Transverse colon (tissue), 4 donors: ENCODE results near the gene RAP1GDS1.

Experiments used
- CTCF ChIP-seq, 5 experiments: fragments of 200-600 bp in 3 of 5; fragments of 450-650 bp in 2 of 5; sonication (generic) in 3 of 5; IDR thresholded peaks; 1 replicate in 2 of 5; 2 replicates in 3 of 5; pipeline ENCODE4 v1.5.1; 2016 to 2017; ENCODE audit warnings: antibody characterized with exemption in 5 of 5, inconsistent platforms in 3 of 5, mild to moderate bottlenecking in 2 of 5, moderate library complexity in 1 of 5
- EP300 ChIP-seq: sonication (generic); formaldehyde crosslinking; IDR thresholded peaks from one replicate; pipeline ENCODE4 v1.6.1; 2017; ENCODE audit warnings: antibody characterized with exemption, low read depth
- POLR2A ChIP-seq: fragments of 450-650 bp; IDR thresholded peaks from one replicate; pipeline ENCODE4 v1.6.1; 2016; ENCODE audit warnings: antibody characterized with exemption, mild to moderate bottlenecking, moderate library complexity
- POLR2AphosphoS5 ChIP-seq, 3 donors: sonication (generic); formaldehyde crosslinking; IDR thresholded peaks; one replicate each; pipeline ENCODE4 v1.6.1; 2016; ENCODE audit warnings: antibody characterized with exemption in 3 of 3

DNA sequence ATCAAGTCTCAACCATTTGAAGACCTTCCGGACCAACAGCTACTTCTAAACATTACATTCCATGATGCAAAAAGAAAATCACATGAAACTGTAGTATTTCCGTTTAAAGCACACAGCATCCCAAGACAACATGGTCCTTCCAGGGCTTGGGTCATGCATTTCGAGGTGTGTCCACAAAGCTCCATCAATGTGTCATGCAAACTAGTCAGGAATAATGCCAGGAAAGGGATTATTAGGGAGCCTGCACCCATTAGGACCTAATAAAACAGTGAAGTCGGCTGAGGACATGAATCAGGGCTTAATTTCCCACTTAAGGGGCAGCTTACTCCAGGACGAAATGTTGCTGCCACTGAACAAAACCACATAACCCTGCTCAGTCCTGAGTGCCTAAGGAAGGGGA, 219.4 kb downstream of the RAP1GDS1 start:
- TF ChIP-seq CTCF (IDR thresholded peaks at IDR 0.05) (no peak), EP300 (no peak), POLR2AphosphoS5 (IDR thresholded peaks at IDR 0.05) (no peak), POLR2A (no peak)
